Measurements from ENCODE around the gene NKD2. TPM values are rescaled to one million over a fixed set of nuclear protein-coding genes. Genes with fewer than 3 reads are reported as not detected.

NKD2 gene
- total and polyA plus RNA-seq, 2 experiments from 2014 or later = 9.0 to 11.9 TPM

- ATAC-seq (peak; percentile 44), DNase-seq (ENCODE audit: low spot score) (no peak)
Observed at GRCh38 chr5:965604-966344, 42.8 kb upstream of the NKD2 start.

More at GRCh38 chr5:965604-966344, 42.8 kb upstream of the NKD2 start:
- Histone ChIP-seq H3K4me3 (no peak overlapping the region), H3K4me1 (ENCODE audit: insufficient read depth) (no peaks in the 10 kb centered on the region), H2AFZ (no peak overlapping the region), H3K27ac (ENCODE audit: low read depth) (no peak overlapping the region), H3K27me3 (ENCODE audit: insufficient read depth) (no peaks in the 10 kb centered on the region), H3K9me2 (ENCODE audit: insufficient read depth) (no peaks in the 10 kb centered on the region), H3F3A (replicated peaks; ENCODE audit: low read depth) (no peaks in the 10 kb centered on the region), H3K4me2 (no peak overlapping the region), H3K79me2 (replicated peaks; ENCODE audit: insufficient read depth) (no peaks in the 10 kb centered on the region), H3K36me3 (ENCODE audit: insufficient read depth) (no peaks in the 10 kb centered on the region), H4K20me1 (replicated peaks; ENCODE audit: insufficient read depth) (no peaks in the 10 kb centered on the region)
- H3K4me1 Mint-ChIP-seq = no peaks in the 10 kb centered on the region
- no peak for TF ChIP-seq NANOG (IDR thresholded peaks at IDR 0.05; ENCODE audit: borderline replicate concordance)
- TF ChIP-seq JUNB (IDR thresholded peaks at IDR 0.05; ENCODE audit: unreplicated experiment) = no peak
- TF ChIP-seq, protein P1, sequence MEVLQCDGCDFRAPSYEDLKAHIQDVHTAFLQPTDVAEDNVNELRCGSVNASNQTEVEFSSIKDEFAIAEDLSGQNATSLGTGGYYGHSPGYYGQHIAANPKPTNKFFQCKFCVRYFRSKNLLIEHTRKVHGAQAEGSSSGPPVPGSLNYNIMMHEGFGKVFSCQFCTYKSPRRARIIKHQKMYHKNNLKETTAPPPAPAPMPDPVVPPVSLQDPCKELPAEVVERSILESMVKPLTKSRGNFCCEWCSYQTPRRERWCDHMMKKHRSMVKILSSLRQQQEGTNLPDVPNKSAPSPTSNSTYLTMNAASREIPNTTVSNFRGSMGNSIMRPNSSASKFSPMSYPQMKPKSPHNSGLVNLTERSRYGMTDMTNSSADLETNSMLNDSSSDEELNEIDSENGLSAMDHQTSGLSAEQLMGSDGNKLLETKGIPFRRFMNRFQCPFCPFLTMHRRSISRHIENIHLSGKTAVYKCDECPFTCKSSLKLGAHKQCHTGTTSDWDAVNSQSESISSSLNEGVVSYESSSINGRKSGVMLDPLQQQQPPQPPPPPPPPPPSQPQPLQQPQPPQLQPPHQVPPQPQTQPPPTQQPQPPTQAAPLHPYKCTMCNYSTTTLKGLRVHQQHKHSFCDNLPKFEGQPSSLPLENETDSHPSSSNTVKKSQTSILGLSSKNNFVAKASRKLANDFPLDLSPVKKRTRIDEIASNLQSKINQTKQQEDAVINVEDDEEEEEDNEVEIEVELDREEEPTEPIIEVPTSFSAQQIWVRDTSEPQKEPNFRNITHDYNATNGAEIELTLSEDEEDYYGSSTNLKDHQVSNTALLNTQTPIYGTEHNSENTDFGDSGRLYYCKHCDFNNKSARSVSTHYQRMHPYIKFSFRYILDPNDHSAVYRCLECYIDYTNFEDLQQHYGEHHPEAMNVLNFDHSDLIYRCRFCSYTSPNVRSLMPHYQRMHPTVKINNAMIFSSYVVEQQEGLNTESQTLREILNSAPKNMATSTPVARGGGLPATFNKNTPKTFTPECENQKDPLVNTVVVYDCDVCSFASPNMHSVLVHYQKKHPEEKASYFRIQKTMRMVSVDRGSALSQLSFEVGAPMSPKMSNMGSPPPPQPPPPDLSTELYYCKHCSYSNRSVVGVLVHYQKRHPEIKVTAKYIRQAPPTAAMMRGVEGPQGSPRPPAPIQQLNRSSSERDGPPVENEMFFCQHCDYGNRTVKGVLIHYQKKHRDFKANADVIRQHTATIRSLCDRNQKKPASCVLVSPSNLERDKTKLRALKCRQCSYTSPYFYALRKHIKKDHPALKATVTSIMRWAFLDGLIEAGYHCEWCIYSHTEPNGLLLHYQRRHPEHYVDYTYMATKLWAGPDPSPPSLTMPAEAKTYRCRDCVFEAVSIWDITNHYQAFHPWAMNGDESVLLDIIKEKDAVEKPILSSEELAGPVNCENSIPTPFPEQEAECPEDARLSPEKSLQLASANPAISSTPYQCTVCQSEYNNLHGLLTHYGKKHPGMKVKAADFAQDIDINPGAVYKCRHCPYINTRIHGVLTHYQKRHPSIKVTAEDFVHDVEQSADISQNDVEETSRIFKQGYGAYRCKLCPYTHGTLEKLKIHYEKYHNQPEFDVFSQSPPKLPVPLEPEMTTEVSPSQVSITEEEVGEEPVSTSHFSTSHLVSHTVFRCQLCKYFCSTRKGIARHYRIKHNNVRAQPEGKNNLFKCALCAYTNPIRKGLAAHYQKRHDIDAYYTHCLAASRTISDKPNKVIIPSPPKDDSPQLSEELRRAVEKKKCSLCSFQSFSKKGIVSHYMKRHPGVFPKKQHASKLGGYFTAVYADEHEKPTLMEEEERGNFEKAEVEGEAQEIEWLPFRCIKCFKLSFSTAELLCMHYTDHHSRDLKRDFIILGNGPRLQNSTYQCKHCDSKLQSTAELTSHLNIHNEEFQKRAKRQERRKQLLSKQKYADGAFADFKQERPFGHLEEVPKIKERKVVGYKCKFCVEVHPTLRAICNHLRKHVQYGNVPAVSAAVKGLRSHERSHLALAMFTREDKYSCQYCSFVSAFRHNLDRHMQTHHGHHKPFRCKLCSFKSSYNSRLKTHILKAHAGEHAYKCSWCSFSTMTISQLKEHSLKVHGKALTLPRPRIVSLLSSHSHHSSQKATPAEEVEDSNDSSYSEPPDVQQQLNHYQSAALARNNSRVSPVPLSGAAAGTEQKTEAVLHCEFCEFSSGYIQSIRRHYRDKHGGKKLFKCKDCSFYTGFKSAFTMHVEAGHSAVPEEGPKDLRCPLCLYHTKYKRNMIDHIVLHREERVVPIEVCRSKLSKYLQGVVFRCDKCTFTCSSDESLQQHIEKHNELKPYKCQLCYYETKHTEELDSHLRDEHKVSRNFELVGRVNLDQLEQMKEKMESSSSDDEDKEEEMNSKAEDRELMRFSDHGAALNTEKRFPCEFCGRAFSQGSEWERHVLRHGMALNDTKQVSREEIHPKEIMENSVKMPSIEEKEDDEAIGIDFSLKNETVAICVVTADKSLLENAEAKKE (CRISPR knock-in tag; IDR thresholded peaks at IDR 0.05) = no peak
- no peak for TF ChIP-seq EZH2 (IDR thresholded peaks at IDR 0.05; ENCODE audit: low read depth, unreplicated experiment)
- TF ChIP-seq CREB1 (CRISPR knock-in tag; IDR thresholded peaks at IDR 0.05; ENCODE audit: low read depth) = no peak
- TF ChIP-seq ZNF331 (CRISPR knock-in tag; IDR thresholded peaks at IDR 0.05; ENCODE audit: low read depth) = no peak
- TF ChIP-seq EZH2phosphoT487 (IDR thresholded peaks at IDR 0.05; ENCODE audit: unreplicated experiment) = no peak
- no peak for TF ChIP-seq ZNF114 (CRISPR knock-in tag; IDR thresholded peaks at IDR 0.05)
- TF ChIP-seq ETS1 (IDR thresholded peaks at IDR 0.05) = no peak
- TF ChIP-seq CTCF (conservative IDR thresholded peaks at IDR 0.05; ENCODE audit: low read depth in 2 of 2) = no peak; a peak in 1 of 4 replicates
- TF ChIP-seq POLR2AphosphoS5 (IDR thresholded peaks at IDR 0.05; ENCODE audit: low read depth) = no peak
- TF ChIP-seq, protein P2, sequence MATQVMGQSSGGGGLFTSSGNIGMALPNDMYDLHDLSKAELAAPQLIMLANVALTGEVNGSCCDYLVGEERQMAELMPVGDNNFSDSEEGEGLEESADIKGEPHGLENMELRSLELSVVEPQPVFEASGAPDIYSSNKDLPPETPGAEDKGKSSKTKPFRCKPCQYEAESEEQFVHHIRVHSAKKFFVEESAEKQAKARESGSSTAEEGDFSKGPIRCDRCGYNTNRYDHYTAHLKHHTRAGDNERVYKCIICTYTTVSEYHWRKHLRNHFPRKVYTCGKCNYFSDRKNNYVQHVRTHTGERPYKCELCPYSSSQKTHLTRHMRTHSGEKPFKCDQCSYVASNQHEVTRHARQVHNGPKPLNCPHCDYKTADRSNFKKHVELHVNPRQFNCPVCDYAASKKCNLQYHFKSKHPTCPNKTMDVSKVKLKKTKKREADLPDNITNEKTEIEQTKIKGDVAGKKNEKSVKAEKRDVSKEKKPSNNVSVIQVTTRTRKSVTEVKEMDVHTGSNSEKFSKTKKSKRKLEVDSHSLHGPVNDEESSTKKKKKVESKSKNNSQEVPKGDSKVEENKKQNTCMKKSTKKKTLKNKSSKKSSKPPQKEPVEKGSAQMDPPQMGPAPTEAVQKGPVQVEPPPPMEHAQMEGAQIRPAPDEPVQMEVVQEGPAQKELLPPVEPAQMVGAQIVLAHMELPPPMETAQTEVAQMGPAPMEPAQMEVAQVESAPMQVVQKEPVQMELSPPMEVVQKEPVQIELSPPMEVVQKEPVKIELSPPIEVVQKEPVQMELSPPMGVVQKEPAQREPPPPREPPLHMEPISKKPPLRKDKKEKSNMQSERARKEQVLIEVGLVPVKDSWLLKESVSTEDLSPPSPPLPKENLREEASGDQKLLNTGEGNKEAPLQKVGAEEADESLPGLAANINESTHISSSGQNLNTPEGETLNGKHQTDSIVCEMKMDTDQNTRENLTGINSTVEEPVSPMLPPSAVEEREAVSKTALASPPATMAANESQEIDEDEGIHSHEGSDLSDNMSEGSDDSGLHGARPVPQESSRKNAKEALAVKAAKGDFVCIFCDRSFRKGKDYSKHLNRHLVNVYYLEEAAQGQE (IDR thresholded peaks at IDR 0.05; ENCODE audit: unreplicated experiment) = no peak
- TF ChIP-seq STAT1 (IDR thresholded peaks at IDR 0.05; ENCODE audit: unreplicated experiment) = no peak
- H3K27me3 Mint-ChIP-seq (ENCODE audit: insufficient read depth, low read depth, poor library complexity) = peaks cover 10% of the 10 kb centered on the region
- no peaks in the 10 kb centered on the region for H3K36me3 Mint-ChIP-seq (ENCODE audit: low read depth)
- H3K9me3 Mint-ChIP-seq = no peaks in the 10 kb centered on the region
- H3K4me3 Mint-ChIP-seq = no peak overlapping the region
- H3K27ac Mint-ChIP-seq = no peak overlapping the region

All from GM23338 (cell line).